HUES6 (cell line): ENCODE measurements around the gene CPLANE2.
"Not testable (repeated sequence)": the region's sequence is repeated elsewhere in the genome, so short reads cannot be mapped to it uniquely, and the experiment has no call there.

ENCODE experiments used
- H3K27ac ChIP-seq: 2 replicates; pipeline ENCODE4 v1.7.0; 2013; ENCODE audit warnings: low read depth, mild to moderate bottlenecking, low read length, inconsistent platforms
- H3K27me3 ChIP-seq: 2 replicates; pipeline ENCODE4 v1.6.1; 2013; ENCODE audit warnings: low read length; ENCODE audit not compliant: control insufficient read depth, insufficient read depth
- H3K36me3 ChIP-seq: 2 replicates; pipeline ENCODE4 v1.6.1; 2013; ENCODE audit warnings: low read length; ENCODE audit not compliant: control insufficient read depth, insufficient read depth
- H3K4me1 ChIP-seq: 2 replicates; pipeline ENCODE4 v1.6.1; 2013; ENCODE audit warnings: low read length; ENCODE audit not compliant: control insufficient read depth, insufficient read depth
- H3K4me3 ChIP-seq: 2 replicates; pipeline ENCODE4 v1.5.1; 2013; ENCODE audit warnings: low read depth, low read length
- H3K9ac ChIP-seq: one replicate; pipeline ENCODE4 v1.6.1; 2013; ENCODE audit warnings: mild to moderate bottlenecking, low read length
- H3K9me3 ChIP-seq: 2 replicates; pipeline ENCODE4 v1.6.1; 2013; ENCODE audit warnings: low read depth, low read length; ENCODE audit not compliant: control insufficient read depth, insufficient read depth

Gene CPLANE2

GRCh38 chr1:16258591-16259135 lies 21.7 kb upstream of the CPLANE2 start:
- no peak overlapping the region for H3K4me3 ChIP-seq
- no peak overlapping the region for H3K9ac ChIP-seq
- no peaks in the 10 kb centered on the region for H3K9me3 ChIP-seq
- no peak overlapping the region for H3K27ac ChIP-seq
- 0 out of 2 replicates have a peak, but pooled peaks cover 2% of the 10 kb centered on the region for H3K4me1 ChIP-seq
- no peaks in the 10 kb centered on the region for H3K27me3 ChIP-seq
- H3K36me3 ChIP-seq: peaks cover 25% of the 10 kb centered on the region; the same call in 1 of the 2 replicates

- Histone ChIP-seq H3K9me3 (no peaks in the 10 kb centered on the region), H3K4me1 (0 out of 2 replicates have a peak, but pooled peaks cover 2% of the 10 kb centered on the region), H3K4me3 (no peak overlapping the region), H3K9ac (no peak overlapping the region), H3K36me3 (peaks cover 30% of the 10 kb centered on the region; the same call in 1 of the 2 replicates), H3K27ac (no peak overlapping the region), H3K27me3 (no peaks in the 10 kb centered on the region)
These were observed 21.0 kb upstream of the CPLANE2 start for GRCh38 chr1:16257968-16258367.

GRCh38 chr1:16257556-16257955 lies 20.6 kb upstream of the CPLANE2 start:
- peaks cover 33% of the 10 kb centered on the region for H3K36me3 ChIP-seq
- H3K27me3 ChIP-seq, H3K4me1 ChIP-seq, H3K4me3 ChIP-seq, H3K9ac ChIP-seq, H3K9me3 ChIP-seq, H3K27ac ChIP-seq: not testable (repeated sequence)

GRCh38 chr1:16256478-16256877 lies 19.5 kb upstream of the CPLANE2 start:
- Histone ChIP-seq H3K27ac (no peak overlapping the region), H3K4me1 (0 out of 2 replicates have a peak, but pooled peaks cover 2% of the 10 kb centered on the region), H3K27me3 (no peaks in the 10 kb centered on the region), H3K9me3 (no peaks in the 10 kb centered on the region), H3K4me3 (no peak overlapping the region), H3K36me3 (peaks cover 44% of the 10 kb centered on the region), H3K9ac (no peak overlapping the region)

- Histone ChIP-seq H3K27me3 (no peaks in the 10 kb centered on the region), H3K4me3 (no peak overlapping the region), H3K27ac (no peak overlapping the region), H3K9me3 (no peaks in the 10 kb centered on the region), H3K9ac (no peak overlapping the region), H3K4me1 (0 out of 2 replicates have a peak, but pooled peaks cover 2% of the 10 kb centered on the region), H3K36me3 (peaks cover 61% of the 10 kb centered on the region)
These were observed 17.4 kb upstream of the CPLANE2 start for GRCh38 chr1:16254263-16254928.

GRCh38 chr1:16253332-16253922 lies 16.4 kb upstream of the CPLANE2 start:
- Histone ChIP-seq H3K27me3 (no peaks in the 10 kb centered on the region), H3K4me3 (no peak overlapping the region), H3K9me3 (no peaks in the 10 kb centered on the region), H3K4me1 (0 out of 2 replicates have a peak, but pooled peaks cover 2% of the 10 kb centered on the region), H3K27ac (no peak overlapping the region), H3K9ac (no peak overlapping the region), H3K36me3 (peaks cover 63% of the 10 kb centered on the region)

- Histone ChIP-seq H3K4me3 (no peak overlapping the region), H3K9me3 (no peaks in the 10 kb centered on the region), H3K4me1 (0 out of 2 replicates have a peak, but pooled peaks cover under 1% of the 10 kb centered on the region), H3K27ac (no peak overlapping the region), H3K9ac (no peak overlapping the region), H3K36me3 (peaks cover 63% of the 10 kb centered on the region), H3K27me3 (no peaks in the 10 kb centered on the region)
These were observed 15.9 kb upstream of the CPLANE2 start for GRCh38 chr1:16252912-16253311.

GRCh38 chr1:16251381-16251780 lies 14.4 kb upstream of the CPLANE2 start:
- Histone ChIP-seq H3K27me3 (no peaks in the 10 kb centered on the region), H3K27ac (no peak overlapping the region), H3K4me3 (no peak overlapping the region), H3K36me3 (peaks cover 70% of the 10 kb centered on the region), H3K9me3 (no peaks in the 10 kb centered on the region), H3K9ac (no peak overlapping the region), H3K4me1 (no peaks in the 10 kb centered on the region)

- Histone ChIP-seq H3K27me3 (no peaks in the 10 kb centered on the region), H3K4me3 (no peak overlapping the region), H3K27ac (no peak overlapping the region), H3K9ac (no peak overlapping the region), H3K36me3 (peaks cover 63% of the 10 kb centered on the region), H3K4me1 (no peaks in the 10 kb centered on the region), H3K9me3 (no peaks in the 10 kb centered on the region)
These were observed 13.7 kb upstream of the CPLANE2 start for GRCh38 chr1:16250524-16251251.

GRCh38 chr1:16249596-16250241 lies 12.7 kb upstream of the CPLANE2 start:
- no peaks in the 10 kb centered on the region for H3K4me1 ChIP-seq
- no peak overlapping the region for H3K4me3 ChIP-seq
- H3K9ac ChIP-seq: no peak overlapping the region
- no peaks in the 10 kb centered on the region for H3K27me3 ChIP-seq
- no peaks in the 10 kb centered on the region for H3K9me3 ChIP-seq
- no peak overlapping the region for H3K27ac ChIP-seq
- peaks cover 54% of the 10 kb centered on the region for H3K36me3 ChIP-seq
